Endodermal cell (in vitro differentiated cells): ENCODE data around the gene ZBTB20. TPM values are rescaled to one million over a fixed set of nuclear protein-coding genes. Genes with fewer than 3 reads are reported as not detected.

ENCODE experiments used
- DNase-seq: peaks from one replicate; pipeline ENCODE4 v3.0.0-alpha.2; 2017
- H3K27ac ChIP-seq: 2 replicates; pipeline ENCODE4 v1.5.1; 2013; ENCODE audit warnings: mild to moderate bottlenecking, low read depth, low read length, moderate library complexity
- H3K27me3 ChIP-seq: 2 replicates; pipeline ENCODE4 v1.6.1; 2013; ENCODE audit warnings: mild to moderate bottlenecking, low read length, moderate library complexity; ENCODE audit not compliant: insufficient read depth, control insufficient read depth, poor library complexity, severe bottlenecking
- H3K36me3 ChIP-seq: 2 replicates; pipeline ENCODE4 v1.7.0; 2013; ENCODE audit warnings: mild to moderate bottlenecking, low read length, moderate library complexity; ENCODE audit not compliant: control insufficient read depth, insufficient read depth
- H3K4me1 ChIP-seq: one replicate; pipeline ENCODE4 v1.7.0; 2013; ENCODE audit warnings: low read length; ENCODE audit not compliant: control insufficient read depth, insufficient read depth
- H3K4me3 ChIP-seq: 2 replicates; pipeline ENCODE4 v1.5.1; 2013; ENCODE audit warnings: mild to moderate bottlenecking, low read length, moderate library complexity
- H3K9ac ChIP-seq: 2 replicates; pipeline ENCODE4 v1.6.1; 2013; ENCODE audit warnings: mild to moderate bottlenecking, low read length, moderate library complexity; ENCODE audit not compliant: poor library complexity, severe bottlenecking; ENCODE audit errors: extremely low read depth
- H3K9me3 ChIP-seq: 2 replicates; pipeline ENCODE4 v1.6.1; 2013; ENCODE audit warnings: mild to moderate bottlenecking, low read length, moderate library complexity; ENCODE audit not compliant: control insufficient read depth
- H3K27ac Mint-ChIP-seq: 2 replicates; pipeline ENCODE4 v1.8.0; 2020; ENCODE audit warnings: mixed read lengths
- H3K27me3 Mint-ChIP-seq: 2 replicates; pipeline ENCODE4 v1.8.0; 2021; ENCODE audit warnings: mild to moderate bottlenecking, mixed read lengths; ENCODE audit not compliant: insufficient read depth
- H3K36me3 Mint-ChIP-seq: 2 replicates; pipeline ENCODE4 v1.8.0; 2020; ENCODE audit warnings: low read depth, mixed read lengths
- H3K4me1 Mint-ChIP-seq: 2 replicates; pipeline ENCODE4 v1.8.0; 2020; ENCODE audit warnings: mixed read lengths
- H3K4me3 Mint-ChIP-seq: 2 replicates; pipeline ENCODE4 v1.8.0; 2020; ENCODE audit warnings: mild to moderate bottlenecking, moderate library complexity, mixed read lengths
- H3K9me3 Mint-ChIP-seq: 2 replicates; pipeline ENCODE4 v1.8.0; 2020; ENCODE audit warnings: mild to moderate bottlenecking, mixed read lengths
- WGBS, 2 experiments: methylation state at CpG; one replicate each; pipeline versions ENCODE4 v1.1.5 to v1.1.7; 2013; ENCODE audit warnings: missing lambda C conversion rate in 2 of 2, mixed read lengths in 1 of 2; ENCODE audit not compliant: insufficient coverage in 1 of 2, insufficient read length in 1 of 2; 5-methylcytosine and 5-hydroxymethylcytosine counted together
- total RNA-seq, 2 donors: library from RNA; stranded (reverse); fragmentation: NEBNext Ultra II Directional in 1 of 2; extraction: Animal tissue kit (Norgen Biotek cat#: 25700) in 1 of 2; gene quantifications; 2 replicates in 1 of 2; 3 replicates in 1 of 2; pipeline ENCODE4 v1.2.1, GENCODE V29; 2021
- TF ChIP-seq, protein P1 (sequence below): fragments of 200-600 bp; sonication (generic); conservative IDR thresholded peaks from 2 replicates; pipeline ENCODE4 v1.5.0; 2021; ENCODE audit warnings: antibody characterized with exemption, mild to moderate bottlenecking

ZBTB20 gene
- total RNA-seq, 2 donors from 2014 or later: 1.6 to 2.9 TPM

DNA sequence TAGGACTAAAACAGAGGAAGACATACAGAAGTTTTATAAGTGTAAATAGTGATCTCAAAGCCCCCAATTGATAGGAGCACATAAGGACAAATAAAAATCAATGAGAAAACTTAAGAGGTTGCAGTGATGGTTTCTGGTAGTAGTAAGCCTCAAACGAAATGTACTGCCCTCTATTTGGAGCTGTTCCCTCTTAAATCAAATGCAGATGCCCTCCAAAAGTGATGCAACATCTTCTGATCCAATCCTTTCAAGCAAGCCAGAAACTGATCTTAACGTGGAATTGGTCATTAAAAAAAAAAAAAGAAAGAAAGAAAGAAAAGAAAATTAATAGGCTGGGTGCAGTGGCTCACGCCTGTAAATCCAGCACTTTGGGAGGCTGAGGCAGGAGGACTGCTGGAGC, 259.3 kb downstream of the ZBTB20 start:
- H3K27ac Mint-ChIP-seq: no peak overlapping the region
- H3K4me1 Mint-ChIP-seq: peaks cover 4% of the 10 kb centered on the region
- H3K4me3 Mint-ChIP-seq: no peak overlapping the region
- no peak overlapping the region for H3K27ac ChIP-seq
- TF ChIP-seq, protein P1, sequence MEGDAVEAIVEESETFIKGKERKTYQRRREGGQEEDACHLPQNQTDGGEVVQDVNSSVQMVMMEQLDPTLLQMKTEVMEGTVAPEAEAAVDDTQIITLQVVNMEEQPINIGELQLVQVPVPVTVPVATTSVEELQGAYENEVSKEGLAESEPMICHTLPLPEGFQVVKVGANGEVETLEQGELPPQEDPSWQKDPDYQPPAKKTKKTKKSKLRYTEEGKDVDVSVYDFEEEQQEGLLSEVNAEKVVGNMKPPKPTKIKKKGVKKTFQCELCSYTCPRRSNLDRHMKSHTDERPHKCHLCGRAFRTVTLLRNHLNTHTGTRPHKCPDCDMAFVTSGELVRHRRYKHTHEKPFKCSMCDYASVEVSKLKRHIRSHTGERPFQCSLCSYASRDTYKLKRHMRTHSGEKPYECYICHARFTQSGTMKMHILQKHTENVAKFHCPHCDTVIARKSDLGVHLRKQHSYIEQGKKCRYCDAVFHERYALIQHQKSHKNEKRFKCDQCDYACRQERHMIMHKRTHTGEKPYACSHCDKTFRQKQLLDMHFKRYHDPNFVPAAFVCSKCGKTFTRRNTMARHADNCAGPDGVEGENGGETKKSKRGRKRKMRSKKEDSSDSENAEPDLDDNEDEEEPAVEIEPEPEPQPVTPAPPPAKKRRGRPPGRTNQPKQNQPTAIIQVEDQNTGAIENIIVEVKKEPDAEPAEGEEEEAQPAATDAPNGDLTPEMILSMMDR: no peak
- H3K9me3 Mint-ChIP-seq: no peaks in the 10 kb centered on the region
- H3K36me3 Mint-ChIP-seq: no peaks in the 10 kb centered on the region
- no peaks in the 10 kb centered on the region for H3K9me3 ChIP-seq
- 83 to 90% methylated on average over 1 to 3 of the region's 3 CpGs for WGBS, 2 experiments
- H3K27me3 Mint-ChIP-seq: no peaks in the 10 kb centered on the region
- H3K4me1 ChIP-seq: peaks cover 4% of the 10 kb centered on the region
- H3K27me3 ChIP-seq: no peaks in the 10 kb centered on the region
- no peak for DNase-seq
- no peak overlapping the region for H3K4me3 ChIP-seq
- no peak overlapping the region for H3K9ac ChIP-seq
- no peaks in the 10 kb centered on the region for H3K36me3 ChIP-seq

DNA sequence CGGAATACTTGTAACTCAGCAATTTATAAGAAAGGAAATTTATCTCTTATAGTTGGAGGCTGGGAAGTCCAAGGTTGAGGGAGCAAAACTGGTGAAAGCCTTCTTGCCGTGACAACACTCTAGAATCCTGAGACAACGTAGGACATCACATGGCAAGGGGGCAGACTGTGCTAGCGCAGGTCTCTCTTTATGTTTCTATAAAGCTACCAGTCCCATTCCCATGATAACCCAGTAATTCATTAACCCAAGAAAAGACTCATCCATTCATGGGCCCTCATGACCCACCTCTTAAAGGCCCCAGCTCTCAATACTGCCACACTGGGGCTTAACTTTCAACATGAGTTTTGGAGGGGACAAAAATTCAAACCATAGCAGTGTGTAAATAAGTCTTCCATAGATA, 260.2 kb downstream of the ZBTB20 start:
- TF ChIP-seq, protein P1: no peak
- H3K4me1 ChIP-seq: peaks cover 4% of the 10 kb centered on the region
- H3K9me3 ChIP-seq: no peaks in the 10 kb centered on the region
- peaks cover 4% of the 10 kb centered on the region for H3K4me1 Mint-ChIP-seq
- no peak overlapping the region for H3K27ac ChIP-seq
- no peak overlapping the region for H3K4me3 ChIP-seq
- no peaks in the 10 kb centered on the region for H3K36me3 ChIP-seq
- no peaks in the 10 kb centered on the region for H3K27me3 ChIP-seq
- no peaks in the 10 kb centered on the region for H3K9me3 Mint-ChIP-seq
- H3K36me3 Mint-ChIP-seq: no peaks in the 10 kb centered on the region
- H3K27ac Mint-ChIP-seq: no peak overlapping the region
- no peak overlapping the region for H3K4me3 Mint-ChIP-seq
- 93 to 100% methylated on average over 3 to 4 of the region's 4 CpGs for WGBS, 2 experiments
- no peak for DNase-seq
- no peaks in the 10 kb centered on the region for H3K27me3 Mint-ChIP-seq
- H3K9ac ChIP-seq: no peak overlapping the region

DNA sequence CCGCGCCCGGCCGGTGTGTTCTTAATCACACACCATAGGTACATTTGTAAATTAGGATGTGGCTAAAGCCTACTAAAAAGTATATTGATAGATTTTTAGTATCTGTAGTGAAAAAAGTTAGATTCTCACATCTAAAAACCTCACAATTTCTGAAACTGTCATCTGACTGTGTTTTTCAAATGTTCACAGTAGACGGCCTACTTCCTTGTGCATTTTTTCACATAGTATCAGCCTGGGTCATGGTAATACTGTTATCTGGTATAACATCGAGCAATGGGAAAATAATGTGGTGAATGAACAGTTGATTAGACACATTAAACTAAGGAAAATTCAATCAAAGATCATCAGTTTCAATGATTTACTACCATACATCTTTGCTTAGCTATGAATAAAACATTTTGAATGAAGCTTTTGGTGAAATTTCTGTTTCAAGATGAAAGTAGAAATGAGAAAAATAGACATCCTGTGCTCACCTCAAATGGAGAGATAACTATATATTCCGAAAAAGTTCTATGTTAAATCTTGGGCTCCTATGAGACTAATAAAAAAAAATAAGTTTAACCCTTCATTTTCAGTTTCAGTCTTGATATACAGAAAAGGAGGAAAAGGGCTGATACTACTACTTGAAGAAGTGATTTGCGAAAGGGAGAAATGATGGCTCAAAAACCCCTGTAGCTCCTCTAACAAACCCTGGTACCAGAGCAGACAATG, 262.7 kb downstream of the ZBTB20 start:
- H3K9me3 ChIP-seq: no peaks in the 10 kb centered on the region
- no peak for DNase-seq
- no peak overlapping the region for H3K27ac Mint-ChIP-seq
- H3K27me3 ChIP-seq: no peaks in the 10 kb centered on the region
- H3K36me3 Mint-ChIP-seq: no peaks in the 10 kb centered on the region
- peaks cover 7% of the 10 kb centered on the region for H3K4me1 Mint-ChIP-seq
- 95 to 100% methylated on average over 1 to 8 of the region's 8 CpGs for WGBS, 2 experiments
- no peaks in the 10 kb centered on the region for H3K27me3 Mint-ChIP-seq
- H3K9me3 Mint-ChIP-seq: no peaks in the 10 kb centered on the region
- no peaks in the 10 kb centered on the region for H3K36me3 ChIP-seq
- H3K4me1 ChIP-seq: peaks cover 4% of the 10 kb centered on the region
- no peak overlapping the region for H3K4me3 Mint-ChIP-seq
- TF ChIP-seq, protein P1: no peak
- H3K9ac ChIP-seq: no peak overlapping the region
- H3K4me3 ChIP-seq: no peak overlapping the region
- H3K27ac ChIP-seq: no peak overlapping the region
